ENCODE results near the gene ZNF493.

GRCh38 chr19:21434516-21434915, 37.6 kb downstream of the ZNF493 start:
- TF ChIP-seq CTCF (IDR thresholded peaks at IDR 0.05) (no peak), POLR2A (IDR thresholded peaks at IDR 0.05) (no peak), POLR2AphosphoS5 (IDR thresholded peaks at IDR 0.05) (no peak)

Data from stomach (tissue), 4 donors.